WERI-Rb-1 (cell line): ENCODE measurements around the gene PTGDR.

Source experiments
- DNase-seq: peaks from one replicate; pipeline ENCODE4 v3.0.0-alpha.2; 2020
- H3K27ac ChIP-seq: fragments of 250-450 bp; sonication (Bioruptor Pico); 2 replicates; pipeline ENCODE4 v1.5.1; 2020; ENCODE audit warnings: mild to moderate bottlenecking, moderate library complexity
- H3K27me3 ChIP-seq: fragments of 250-450 bp; sonication (Bioruptor Pico); 2 replicates; pipeline ENCODE4 v1.5.1; 2021; ENCODE audit warnings: mild to moderate bottlenecking, low read depth, moderate library complexity; ENCODE audit not compliant: insufficient read depth, severe bottlenecking
- H3K36me3 ChIP-seq: fragments of 250-450 bp; sonication (Bioruptor Pico); 2 replicates; pipeline ENCODE4 v1.5.1; 2020; ENCODE audit warnings: mild to moderate bottlenecking, moderate library complexity
- H3K4me3 ChIP-seq: 2 replicates; pipeline ENCODE4 v1.5.1; 2011; ENCODE audit warnings: low read depth, mild to moderate bottlenecking, control low read depth, low read length
- H3K9me3 ChIP-seq: fragments of 250-450 bp; sonication (Bioruptor Pico); 2 replicates; pipeline ENCODE4 v1.5.1; 2021; ENCODE audit warnings: mild to moderate bottlenecking, moderate library complexity; ENCODE audit not compliant: severe bottlenecking
- TF ChIP-seq, protein P1 (sequence below): IDR thresholded peaks from 2 replicates; pipeline ENCODE4 v1.5.1; 2011; ENCODE audit warnings: low read depth, mild to moderate bottlenecking, control low read depth, inconsistent platforms, low read length

Gene PTGDR

DNA sequence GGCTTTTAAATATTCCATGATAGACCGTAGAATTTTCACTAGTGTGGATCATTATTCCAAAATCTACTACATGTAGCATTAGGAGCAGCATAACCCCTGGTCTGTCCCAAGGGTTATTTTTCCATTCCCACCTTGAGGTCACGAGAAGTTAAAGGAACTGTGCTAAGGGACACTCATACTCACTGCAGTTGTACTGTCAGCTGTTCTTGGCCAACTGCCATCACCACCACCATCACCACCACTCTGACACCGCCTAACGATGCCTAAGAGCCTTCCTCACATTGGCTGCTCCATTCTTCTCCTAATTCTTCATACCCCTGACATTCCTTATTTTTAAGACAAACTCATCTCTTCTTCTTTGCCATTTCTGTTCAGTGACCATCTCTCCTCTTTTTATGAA lies 13.4 kb upstream of the PTGDR start:
- no peak for DNase-seq
- TF ChIP-seq, protein P1, sequence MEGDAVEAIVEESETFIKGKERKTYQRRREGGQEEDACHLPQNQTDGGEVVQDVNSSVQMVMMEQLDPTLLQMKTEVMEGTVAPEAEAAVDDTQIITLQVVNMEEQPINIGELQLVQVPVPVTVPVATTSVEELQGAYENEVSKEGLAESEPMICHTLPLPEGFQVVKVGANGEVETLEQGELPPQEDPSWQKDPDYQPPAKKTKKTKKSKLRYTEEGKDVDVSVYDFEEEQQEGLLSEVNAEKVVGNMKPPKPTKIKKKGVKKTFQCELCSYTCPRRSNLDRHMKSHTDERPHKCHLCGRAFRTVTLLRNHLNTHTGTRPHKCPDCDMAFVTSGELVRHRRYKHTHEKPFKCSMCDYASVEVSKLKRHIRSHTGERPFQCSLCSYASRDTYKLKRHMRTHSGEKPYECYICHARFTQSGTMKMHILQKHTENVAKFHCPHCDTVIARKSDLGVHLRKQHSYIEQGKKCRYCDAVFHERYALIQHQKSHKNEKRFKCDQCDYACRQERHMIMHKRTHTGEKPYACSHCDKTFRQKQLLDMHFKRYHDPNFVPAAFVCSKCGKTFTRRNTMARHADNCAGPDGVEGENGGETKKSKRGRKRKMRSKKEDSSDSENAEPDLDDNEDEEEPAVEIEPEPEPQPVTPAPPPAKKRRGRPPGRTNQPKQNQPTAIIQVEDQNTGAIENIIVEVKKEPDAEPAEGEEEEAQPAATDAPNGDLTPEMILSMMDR = no peak
- Histone ChIP-seq H3K9me3 (no peaks in the 10 kb centered on the region), H3K27me3 (no peaks in the 10 kb centered on the region), H3K36me3 (no peaks in the 10 kb centered on the region), H3K27ac (no peak overlapping the region), H3K4me3 (no peak overlapping the region)

DNA sequence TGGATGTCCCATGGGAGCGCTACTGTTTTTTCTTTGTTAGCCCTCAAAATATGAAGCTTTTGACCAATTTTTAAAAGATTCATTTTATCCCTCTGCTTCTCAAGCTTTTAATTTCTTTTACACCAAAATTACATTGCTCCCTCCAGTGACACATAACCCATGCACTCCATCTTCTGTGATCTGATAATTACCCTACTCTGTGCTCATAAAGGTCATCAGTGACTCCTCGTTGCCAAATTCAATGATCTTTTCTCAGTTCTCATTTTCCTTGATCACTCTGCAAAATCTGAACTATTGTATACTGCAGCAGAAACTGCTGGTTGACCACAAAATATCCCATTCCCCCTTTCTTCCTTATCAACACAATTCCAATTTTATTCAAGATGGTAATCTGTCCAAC lies 8.7 kb upstream of the PTGDR start:
- Histone ChIP-seq H3K9me3 (no peaks in the 10 kb centered on the region), H3K4me3 (no peak overlapping the region), H3K27me3 (no peaks in the 10 kb centered on the region), H3K27ac (no peak overlapping the region), H3K36me3 (no peaks in the 10 kb centered on the region)
- TF ChIP-seq, protein P1 = no peak
- DNase-seq = no peak

DNA sequence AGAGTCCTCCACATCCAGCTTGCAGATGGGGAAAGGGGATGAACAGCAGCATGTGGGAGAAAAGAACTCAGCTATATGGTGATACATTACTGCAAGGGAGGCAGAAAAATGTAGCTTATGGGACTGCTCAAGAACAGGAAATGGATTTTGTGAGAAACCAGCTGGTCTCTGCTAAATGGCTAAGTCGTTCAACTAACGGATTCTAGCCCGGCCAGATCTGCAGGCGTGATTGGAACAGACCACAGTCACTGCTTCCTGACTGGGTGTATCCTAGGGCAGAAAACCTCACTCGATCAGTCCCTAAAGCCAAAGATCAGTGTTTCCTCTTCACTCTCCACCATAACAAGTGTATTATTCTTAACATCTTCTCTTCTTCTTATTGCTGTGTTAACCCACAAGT lies 8.1 kb upstream of the PTGDR start:
- Histone ChIP-seq H3K36me3 (no peaks in the 10 kb centered on the region), H3K27ac (no peak overlapping the region), H3K4me3 (no peak overlapping the region), H3K9me3 (no peaks in the 10 kb centered on the region), H3K27me3 (no peaks in the 10 kb centered on the region)
- TF ChIP-seq, protein P1 = no peak
- no peak for DNase-seq

DNA sequence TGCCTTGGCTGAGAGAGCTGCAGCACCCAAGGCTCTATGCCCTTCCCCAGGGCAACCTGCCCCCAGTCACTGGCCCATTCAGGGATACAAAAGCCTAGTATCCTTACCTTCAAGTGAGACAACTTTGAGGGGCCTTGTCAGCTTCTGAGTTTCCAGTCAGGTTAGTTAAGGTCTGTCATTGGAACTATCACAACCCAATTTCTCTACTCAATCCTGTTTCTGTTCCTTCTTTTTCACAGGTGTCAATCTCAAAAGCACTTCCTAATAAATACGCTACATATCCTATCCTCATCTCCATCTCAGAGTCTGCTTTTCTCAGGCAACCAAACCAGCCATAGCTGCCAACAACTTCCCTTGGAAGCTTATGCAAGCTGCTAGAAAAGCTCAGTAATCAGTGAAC lies 4.9 kb upstream of the PTGDR start:
- DNase-seq = no peak
- H3K27ac ChIP-seq = no peak overlapping the region
- H3K27me3 ChIP-seq = no peaks in the 10 kb centered on the region
- no peak overlapping the region for H3K4me3 ChIP-seq
- H3K36me3 ChIP-seq = no peaks in the 10 kb centered on the region
- TF ChIP-seq, protein P1 = no peak
- no peaks in the 10 kb centered on the region for H3K9me3 ChIP-seq

DNA sequence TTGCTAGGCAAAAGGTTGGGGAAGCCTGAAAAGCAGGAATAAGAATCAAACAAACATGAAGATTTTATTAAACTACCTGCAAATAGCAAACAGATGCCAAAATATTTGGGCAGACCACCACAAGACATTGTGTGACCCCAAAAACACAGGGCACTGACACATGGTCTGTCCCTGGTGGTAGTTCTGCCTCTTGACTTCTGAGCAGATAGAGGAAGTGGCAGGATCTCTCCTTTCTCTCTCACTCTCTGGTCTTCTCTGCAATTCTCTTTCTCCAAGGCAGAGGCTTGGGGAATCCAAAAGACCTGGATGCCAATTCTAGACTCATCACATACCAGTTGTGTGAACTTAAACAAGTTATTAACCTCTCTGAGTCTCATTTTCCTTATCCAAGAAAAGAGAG lies 4.3 kb upstream of the PTGDR start:
- Histone ChIP-seq H3K27me3 (peaks cover 2% of the 10 kb centered on the region), H3K27ac (no peak overlapping the region), H3K36me3 (no peaks in the 10 kb centered on the region), H3K4me3 (no peak overlapping the region), H3K9me3 (peaks cover 3% of the 10 kb centered on the region)
- no peak for DNase-seq
- TF ChIP-seq, protein P1 = no peak

DNA sequence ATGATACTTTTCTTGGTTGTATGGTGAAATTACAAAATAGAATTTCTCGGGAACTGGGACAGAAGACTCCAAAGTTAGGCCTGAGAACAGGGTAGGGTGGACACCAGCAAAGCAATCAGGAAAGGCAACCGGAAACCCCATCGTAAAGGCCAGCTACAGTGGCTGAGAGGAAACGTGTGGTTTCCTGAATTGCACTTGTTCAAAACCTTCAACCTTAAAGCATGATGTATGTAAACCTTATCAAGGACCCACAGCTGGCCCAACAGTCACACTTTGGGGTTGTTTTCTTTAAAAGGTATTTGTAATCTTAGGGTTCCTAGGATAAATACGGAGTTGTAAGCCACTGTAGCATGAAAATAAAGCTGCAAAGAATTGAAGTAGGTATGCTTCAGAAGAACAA lies 2.2 kb upstream of the PTGDR start:
- TF ChIP-seq, protein P1 = no peak
- Histone ChIP-seq H3K27me3 (peaks cover 14% of the 10 kb centered on the region), H3K4me3 (no peak overlapping the region), H3K27ac (no peak overlapping the region), H3K36me3 (no peaks in the 10 kb centered on the region), H3K9me3 (peaks cover 8% of the 10 kb centered on the region)
- DNase-seq = no peak
